Parathyroid adenoma (tissue), 2 donors: Measurements from ENCODE around the gene RAP1GAP2.
"Not testable (repeated sequence)": the region's sequence is repeated elsewhere in the genome, so short reads cannot be mapped to it uniquely, and the experiment has no call there.

Source experiments
- H2AFZ ChIP-seq: fragments of 300-600 bp; sonication (generic); one replicate; pipeline ENCODE4 v1.7.0; 2017; ENCODE audit warnings: antibody characterized with exemption, mild to moderate bottlenecking
- H3K27ac ChIP-seq: fragments of 300-600 bp; sonication (generic); one replicate; pipeline ENCODE4 v1.7.0; 2017
- H3K27me3 ChIP-seq: fragments of 300-600 bp; sonication (generic); one replicate; pipeline ENCODE4 v1.7.0; 2017; ENCODE audit warnings: low read length; ENCODE audit not compliant: control insufficient read depth, insufficient read depth
- H3K36me3 ChIP-seq: fragments of 300-600 bp; sonication (generic); one replicate; pipeline ENCODE4 v1.7.0; 2017; ENCODE audit warnings: low read length; ENCODE audit not compliant: control insufficient read depth, insufficient read depth
- H3K4me1 ChIP-seq: fragments of 300-600 bp; sonication (generic); one replicate; pipeline ENCODE4 v1.7.0; 2017; ENCODE audit warnings: control low read depth
- H3K4me2 ChIP-seq: fragments of 300-600 bp; sonication (generic); one replicate; pipeline ENCODE4 v1.7.0; 2017; ENCODE audit warnings: low read length
- H3K4me3 ChIP-seq: fragments of 300-600 bp; sonication (generic); one replicate; pipeline ENCODE4 v1.7.0; 2017; ENCODE audit warnings: low read depth, low read length
- H3K79me2 ChIP-seq: fragments of 300-600 bp; sonication (generic); one replicate; pipeline ENCODE4 v1.7.0; 2017; ENCODE audit warnings: control low read depth
- H3K9ac ChIP-seq: fragments of 300-600 bp; sonication (generic); one replicate; pipeline ENCODE4 v1.7.0; 2017; ENCODE audit warnings: mild to moderate bottlenecking
- H3K9me3 ChIP-seq: fragments of 300-600 bp; sonication (generic); one replicate; pipeline ENCODE4 v1.7.0; 2017; ENCODE audit warnings: low read length; ENCODE audit not compliant: control insufficient read depth
- TF ChIP-seq, protein P1 (sequence below): fragments of 300-600 bp; sonication (generic); IDR thresholded peaks from one replicate; pipeline ENCODE4 v1.7.0; 2017; ENCODE audit warnings: antibody characterized with exemption, mild to moderate bottlenecking
- donor health status: primary hyperparathyroidism.

RAP1GAP2 gene

DNA sequence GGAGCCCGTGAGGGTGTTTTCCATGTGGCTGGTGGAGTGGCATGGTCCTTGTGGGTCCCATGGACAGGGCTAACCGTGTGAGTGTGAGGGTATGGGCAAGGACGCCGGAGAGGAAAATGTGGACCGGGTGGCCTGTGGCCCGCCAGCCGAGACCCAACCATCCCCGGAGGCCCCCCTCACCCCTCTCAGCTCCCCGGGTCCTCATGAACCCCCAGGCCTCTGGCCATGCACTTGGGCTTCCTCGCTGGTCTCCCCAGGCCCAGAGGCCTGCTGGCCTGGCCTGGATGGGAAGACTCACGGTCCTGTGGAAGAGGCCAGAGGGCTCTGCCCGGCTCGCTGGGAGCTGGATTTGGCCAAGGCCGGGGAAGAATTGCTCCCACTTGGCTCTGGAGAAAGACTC, 13.1 kb downstream of the RAP1GAP2 start:
- no peak overlapping the region for H2AFZ ChIP-seq
- no peak overlapping the region for H3K4me2 ChIP-seq
- no peaks in the 10 kb centered on the region for H3K4me1 ChIP-seq
- H3K79me2 ChIP-seq: no peaks in the 10 kb centered on the region
- H3K36me3 ChIP-seq: no peaks in the 10 kb centered on the region
- no peak overlapping the region for H3K9ac ChIP-seq
- H3K9me3 ChIP-seq: no peaks in the 10 kb centered on the region
- no peak overlapping the region for H3K4me3 ChIP-seq
- H3K27ac ChIP-seq: no peak overlapping the region
- no peaks in the 10 kb centered on the region for H3K27me3 ChIP-seq
- TF ChIP-seq, protein P1, sequence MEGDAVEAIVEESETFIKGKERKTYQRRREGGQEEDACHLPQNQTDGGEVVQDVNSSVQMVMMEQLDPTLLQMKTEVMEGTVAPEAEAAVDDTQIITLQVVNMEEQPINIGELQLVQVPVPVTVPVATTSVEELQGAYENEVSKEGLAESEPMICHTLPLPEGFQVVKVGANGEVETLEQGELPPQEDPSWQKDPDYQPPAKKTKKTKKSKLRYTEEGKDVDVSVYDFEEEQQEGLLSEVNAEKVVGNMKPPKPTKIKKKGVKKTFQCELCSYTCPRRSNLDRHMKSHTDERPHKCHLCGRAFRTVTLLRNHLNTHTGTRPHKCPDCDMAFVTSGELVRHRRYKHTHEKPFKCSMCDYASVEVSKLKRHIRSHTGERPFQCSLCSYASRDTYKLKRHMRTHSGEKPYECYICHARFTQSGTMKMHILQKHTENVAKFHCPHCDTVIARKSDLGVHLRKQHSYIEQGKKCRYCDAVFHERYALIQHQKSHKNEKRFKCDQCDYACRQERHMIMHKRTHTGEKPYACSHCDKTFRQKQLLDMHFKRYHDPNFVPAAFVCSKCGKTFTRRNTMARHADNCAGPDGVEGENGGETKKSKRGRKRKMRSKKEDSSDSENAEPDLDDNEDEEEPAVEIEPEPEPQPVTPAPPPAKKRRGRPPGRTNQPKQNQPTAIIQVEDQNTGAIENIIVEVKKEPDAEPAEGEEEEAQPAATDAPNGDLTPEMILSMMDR: no peak

- H3K9me3 ChIP-seq: no peaks in the 10 kb centered on the region
- H3K27ac ChIP-seq: no peak overlapping the region
- H3K27me3 ChIP-seq: no peaks in the 10 kb centered on the region
- no peak overlapping the region for H3K4me2 ChIP-seq
- H3K4me1 ChIP-seq: no peaks in the 10 kb centered on the region
- H3K9ac ChIP-seq: no peak overlapping the region
- H3K36me3 ChIP-seq: no peaks in the 10 kb centered on the region
- TF ChIP-seq, protein P1: no peak
- H2AFZ ChIP-seq: no peak overlapping the region
- no peak overlapping the region for H3K4me3 ChIP-seq
- H3K79me2 ChIP-seq: no peaks in the 10 kb centered on the region
These were observed 17.8 kb downstream of the RAP1GAP2 start for GRCh38 chr17:2814049-2814448.

DNA sequence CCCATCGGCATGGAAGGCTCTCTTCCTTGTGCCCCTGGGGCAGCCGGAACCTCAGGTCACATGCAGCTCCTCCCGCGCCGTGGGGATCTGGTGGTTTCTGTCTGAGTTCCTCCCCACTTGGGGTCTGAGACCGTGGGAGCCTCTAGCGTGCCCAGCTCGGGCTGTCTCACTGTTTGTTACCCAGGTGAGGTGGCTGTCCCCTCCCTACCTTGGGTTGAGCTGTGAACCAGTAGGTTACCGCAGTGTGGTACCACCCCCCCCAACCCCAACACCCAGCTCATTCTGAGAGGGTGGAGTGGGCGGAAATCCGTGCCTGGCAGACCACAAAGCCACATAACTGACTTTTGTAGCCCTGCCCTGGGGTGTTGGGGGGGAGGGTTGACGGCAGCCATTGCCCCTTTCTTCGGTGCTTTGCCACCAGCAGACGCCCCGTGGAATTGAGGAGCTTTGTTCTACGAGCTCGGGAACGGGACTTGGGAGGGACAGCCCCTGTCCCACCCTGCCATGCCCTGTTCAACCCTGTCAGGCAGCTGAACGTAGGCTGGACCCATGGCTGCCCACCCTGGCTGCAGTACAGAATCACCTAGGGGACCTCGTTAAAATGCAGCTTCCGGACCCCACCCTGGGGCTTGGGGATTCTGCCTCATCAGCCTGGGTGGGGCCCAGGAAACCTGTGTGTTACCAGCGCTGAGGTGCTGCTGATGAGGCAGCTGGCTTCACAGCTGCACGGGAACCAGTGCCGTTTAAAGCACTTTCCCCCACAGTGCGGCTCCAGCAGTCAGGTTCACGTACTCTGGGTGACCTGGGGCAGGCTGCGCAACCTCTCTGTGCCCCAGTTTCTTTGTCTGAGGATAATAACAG, 18.5 kb downstream of the RAP1GAP2 start:
- no peak overlapping the region for H3K4me3 ChIP-seq
- H3K9ac ChIP-seq: no peak overlapping the region
- H3K4me2 ChIP-seq: no peak overlapping the region
- no peak overlapping the region for H3K27ac ChIP-seq
- no peaks in the 10 kb centered on the region for H3K79me2 ChIP-seq
- H3K36me3 ChIP-seq: no peaks in the 10 kb centered on the region
- no peaks in the 10 kb centered on the region for H3K4me1 ChIP-seq
- TF ChIP-seq, protein P1: no peak
- no peak overlapping the region for H2AFZ ChIP-seq
- no peaks in the 10 kb centered on the region for H3K9me3 ChIP-seq
- no peaks in the 10 kb centered on the region for H3K27me3 ChIP-seq

DNA sequence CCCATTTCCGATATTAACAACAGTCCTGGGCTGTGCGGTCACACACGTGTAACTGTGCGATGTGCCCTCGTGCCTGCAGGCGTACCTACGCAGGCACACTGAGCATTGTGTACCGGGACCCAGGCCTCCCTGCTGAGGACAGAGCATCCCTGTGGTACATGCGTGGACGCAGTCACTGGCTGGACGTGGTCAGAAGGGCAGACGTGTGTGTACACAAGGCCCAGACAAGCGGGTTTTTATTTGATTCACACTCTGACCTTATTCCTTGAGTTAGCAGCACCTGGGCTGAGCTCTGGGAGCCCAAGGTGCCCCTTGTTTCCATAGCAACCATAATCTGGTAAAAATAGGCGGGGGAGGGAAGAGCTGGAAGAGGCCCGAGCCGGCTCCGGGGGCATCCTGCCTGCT, 19.5 kb downstream of the RAP1GAP2 start:
- no peaks in the 10 kb centered on the region for H3K4me1 ChIP-seq
- H3K9ac ChIP-seq: no peak overlapping the region
- no peak overlapping the region for H3K4me3 ChIP-seq
- H3K27me3 ChIP-seq: no peaks in the 10 kb centered on the region
- H3K4me2 ChIP-seq: no peak overlapping the region
- H3K27ac ChIP-seq: no peak overlapping the region
- TF ChIP-seq, protein P1: no peak
- no peaks in the 10 kb centered on the region for H3K36me3 ChIP-seq
- H2AFZ ChIP-seq: no peak overlapping the region
- H3K9me3 ChIP-seq: no peaks in the 10 kb centered on the region
- no peaks in the 10 kb centered on the region for H3K79me2 ChIP-seq

- H3K4me1 ChIP-seq: no peaks in the 10 kb centered on the region
- no peak overlapping the region for H2AFZ ChIP-seq
- no peaks in the 10 kb centered on the region for H3K36me3 ChIP-seq
- H3K79me2 ChIP-seq: no peaks in the 10 kb centered on the region
- no peak overlapping the region for H3K4me3 ChIP-seq
- H3K9me3 ChIP-seq: no peaks in the 10 kb centered on the region
- H3K9ac ChIP-seq: no peak overlapping the region
- H3K4me2 ChIP-seq: no peak overlapping the region
- no peaks in the 10 kb centered on the region for H3K27me3 ChIP-seq
- no peak overlapping the region for H3K27ac ChIP-seq
- TF ChIP-seq, protein P1: no peak
These were observed 20.4 kb downstream of the RAP1GAP2 start for GRCh38 chr17:2816688-2817087.

- not testable (repeated sequence) for H3K4me1 ChIP-seq, H3K4me3 ChIP-seq, H3K27ac ChIP-seq, H3K4me2 ChIP-seq, H3K27me3 ChIP-seq, H3K9ac ChIP-seq, H2AFZ ChIP-seq, H3K9me3 ChIP-seq, H3K79me2 ChIP-seq, H3K36me3 ChIP-seq
These were observed 23.1 kb downstream of the RAP1GAP2 start for GRCh38 chr17:2819294-2819693.
